Measurements from ENCODE around the gene MGAT5B. TPM values are rescaled to one million over a fixed set of nuclear protein-coding genes. Genes with fewer than 3 reads are reported as not detected.

Gene MGAT5B
- total RNA-seq, 1 experiment from 2014 or later, result 4.4 TPM

- no peaks in the 10 kb centered on the region for H3K9me3 ChIP-seq (ENCODE audit: control insufficient read depth in 1 of 2, insufficient read depth in 1 of 2, low read depth in 1 of 2, low read length in 2 of 2)
- H4K20me1 ChIP-seq (ENCODE audit: insufficient read depth), result no peaks in the 10 kb centered on the region
- H3K27me3 ChIP-seq (ENCODE audit: insufficient read depth, low read length), result no peaks in the 10 kb centered on the region
- H3K4me1 ChIP-seq (ENCODE audit: control insufficient read depth in 1 of 2, insufficient read depth in 2 of 2, low read length in 2 of 2), result no peaks in the 10 kb centered on the region
- TF ChIP-seq POLR2AphosphoS5 (IDR thresholded peaks at IDR 0.05; ENCODE audit: low read depth, low read length), result no peak
- TF ChIP-seq FOSL1 (IDR thresholded peaks at IDR 0.05; ENCODE audit: low read depth), result no peak
- TF ChIP-seq EZH2phosphoT487 (IDR thresholded peaks at IDR 0.05; ENCODE audit: borderline replicate concordance), result no peak
- TF ChIP-seq, protein P1, sequence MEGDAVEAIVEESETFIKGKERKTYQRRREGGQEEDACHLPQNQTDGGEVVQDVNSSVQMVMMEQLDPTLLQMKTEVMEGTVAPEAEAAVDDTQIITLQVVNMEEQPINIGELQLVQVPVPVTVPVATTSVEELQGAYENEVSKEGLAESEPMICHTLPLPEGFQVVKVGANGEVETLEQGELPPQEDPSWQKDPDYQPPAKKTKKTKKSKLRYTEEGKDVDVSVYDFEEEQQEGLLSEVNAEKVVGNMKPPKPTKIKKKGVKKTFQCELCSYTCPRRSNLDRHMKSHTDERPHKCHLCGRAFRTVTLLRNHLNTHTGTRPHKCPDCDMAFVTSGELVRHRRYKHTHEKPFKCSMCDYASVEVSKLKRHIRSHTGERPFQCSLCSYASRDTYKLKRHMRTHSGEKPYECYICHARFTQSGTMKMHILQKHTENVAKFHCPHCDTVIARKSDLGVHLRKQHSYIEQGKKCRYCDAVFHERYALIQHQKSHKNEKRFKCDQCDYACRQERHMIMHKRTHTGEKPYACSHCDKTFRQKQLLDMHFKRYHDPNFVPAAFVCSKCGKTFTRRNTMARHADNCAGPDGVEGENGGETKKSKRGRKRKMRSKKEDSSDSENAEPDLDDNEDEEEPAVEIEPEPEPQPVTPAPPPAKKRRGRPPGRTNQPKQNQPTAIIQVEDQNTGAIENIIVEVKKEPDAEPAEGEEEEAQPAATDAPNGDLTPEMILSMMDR (IDR thresholded peaks at IDR 0.05 in 2 of 3, conservative IDR thresholded peaks at IDR 0.05 in 1 of 3; ENCODE audit: borderline replicate concordance in 1 of 3, insufficient read depth in 1 of 3, low read depth in 2 of 3, low read length in 2 of 3), result no peak
- TF ChIP-seq SRF (IDR thresholded peaks at IDR 0.05; ENCODE audit: low read depth), result no peak
- TF ChIP-seq REST (IDR thresholded peaks at IDR 0.05; ENCODE audit: low read depth), result no peak
- TF ChIP-seq TCF7L2 (IDR thresholded peaks at IDR 0.05; ENCODE audit: borderline replicate concordance, extremely low read depth, insufficient read depth, insufficient read length), result no peak
- TF ChIP-seq, protein P2, sequence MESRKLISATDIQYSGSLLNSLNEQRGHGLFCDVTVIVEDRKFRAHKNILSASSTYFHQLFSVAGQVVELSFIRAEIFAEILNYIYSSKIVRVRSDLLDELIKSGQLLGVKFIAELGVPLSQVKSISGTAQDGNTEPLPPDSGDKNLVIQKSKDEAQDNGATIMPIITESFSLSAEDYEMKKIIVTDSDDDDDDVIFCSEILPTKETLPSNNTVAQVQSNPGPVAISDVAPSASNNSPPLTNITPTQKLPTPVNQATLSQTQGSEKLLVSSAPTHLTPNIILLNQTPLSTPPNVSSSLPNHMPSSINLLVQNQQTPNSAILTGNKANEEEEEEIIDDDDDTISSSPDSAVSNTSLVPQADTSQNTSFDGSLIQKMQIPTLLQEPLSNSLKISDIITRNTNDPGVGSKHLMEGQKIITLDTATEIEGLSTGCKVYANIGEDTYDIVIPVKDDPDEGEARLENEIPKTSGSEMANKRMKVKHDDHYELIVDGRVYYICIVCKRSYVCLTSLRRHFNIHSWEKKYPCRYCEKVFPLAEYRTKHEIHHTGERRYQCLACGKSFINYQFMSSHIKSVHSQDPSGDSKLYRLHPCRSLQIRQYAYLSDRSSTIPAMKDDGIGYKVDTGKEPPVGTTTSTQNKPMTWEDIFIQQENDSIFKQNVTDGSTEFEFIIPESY (IDR thresholded peaks at IDR 0.05; ENCODE audit: extremely low read depth, insufficient replicate concordance, low read length), result no peak
- TF ChIP-seq CEBPB (IDR thresholded peaks at IDR 0.05; ENCODE audit: low read depth), result no peak
- TF ChIP-seq SP1 (IDR thresholded peaks at IDR 0.05; ENCODE audit: low read depth), result no peak
- no peak for TF ChIP-seq EZH2 (IDR thresholded peaks at IDR 0.05)
- TF ChIP-seq SIN3A (IDR thresholded peaks at IDR 0.05; ENCODE audit: low read depth), result no peak
- TF ChIP-seq MAX (IDR thresholded peaks at IDR 0.05), result no peak
- no peak for TF ChIP-seq EGR1 (IDR thresholded peaks at IDR 0.05; ENCODE audit: low read depth)
- no peak for TF ChIP-seq CBX3 (IDR thresholded peaks at IDR 0.05; ENCODE audit: low read depth)
- TF ChIP-seq, protein P3, sequence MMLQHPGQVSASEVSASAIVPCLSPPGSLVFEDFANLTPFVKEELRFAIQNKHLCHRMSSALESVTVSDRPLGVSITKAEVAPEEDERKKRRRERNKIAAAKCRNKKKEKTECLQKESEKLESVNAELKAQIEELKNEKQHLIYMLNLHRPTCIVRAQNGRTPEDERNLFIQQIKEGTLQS (IDR thresholded peaks at IDR 0.05), result no peak
- H3K79me2 ChIP-seq (ENCODE audit: insufficient read depth, low read length), result no peaks in the 10 kb centered on the region
- BruUV-seq (replicated peaks), result no TSS peak
- RAD21 ChIA-PET (ENCODE audit: low non-redundant PET in 1 of 2, low total read pairs in 2 of 2, uncharacterized antibody in 2 of 2, unreplicated experiment in 2 of 2), result no interaction called here
- ATAC-seq, result no peak
- DNase-seq (ENCODE audit: low read depth, low spot score), result no peak
- CTCF ChIA-PET, result no interaction called here
- no peaks in the 10 kb centered on the region for H3K36me3 ChIP-seq (ENCODE audit: control insufficient read depth in 1 of 2, insufficient read depth in 2 of 2, low read length in 2 of 2)
- POLR2A ChIA-PET, result no interaction called here
- H3K4me3 ChIP-seq (replicated peaks in 1 of 2; ENCODE audit: low read depth in 1 of 2, low read length in 2 of 2), result no peak overlapping the region
- H3K9ac ChIP-seq (ENCODE audit: low read length), result no peak overlapping the region
- intact Hi-C loops (cut with micrococcal nuclease), result no loop called here
- no peak overlapping the region for H3K27ac ChIP-seq (ENCODE audit: low read depth, low read length)
- H2AFZ ChIP-seq (ENCODE audit: low read depth, low read length, poor library complexity, severe bottlenecking), result no peak overlapping the region
- no peaks in the 10 kb centered on the region for H3K9me2 ChIP-seq (ENCODE audit: insufficient read depth)
- H3K4me2 ChIP-seq (ENCODE audit: low read length), result no peak overlapping the region
Observed at GRCh38 chr17:76881408-76881807, 13.2 kb downstream of the MGAT5B start.
